GM12878 (cell line): ENCODE measurements around the gene HMMR. TPM values are rescaled to one million over a fixed set of nuclear protein-coding genes. Genes with fewer than 3 reads are reported as not detected.

Experiments used
- ATAC-seq: fragments of 200-7000 bp; cut with Tn5 transposase; 3 replicates; pipeline ENCODE4 v1.9.1; 2020; ENCODE audit warnings: mild to moderate bottlenecking, moderate library complexity
- BruUV-seq: library from RNA; stranded (reverse); fragments of 400-500 nt; replicated peaks from 2 replicates; lab custom pipeline; 2021; lab: Mats Ljungman, UMichigan
- CTCF ChIA-PET: fragments of 300-600 bp; sonication (Branson Sonifier 250); formaldehyde crosslinking; extraction: SDS; loops from one replicate; lab custom pipeline; 2021; ENCODE audit warnings: inconsistent platforms; lab: Yijun Ruan, JAX
- POLR2A ChIA-PET: fragments of 350-600 bp; formaldehyde crosslinking; extraction: SDS; loops from one replicate; lab custom pipeline; 2021; ENCODE audit warnings: inconsistent platforms; lab: Charles Lee
- RAD21 ChIA-PET: fragments of 300-600 bp; sonication (Branson Sonifier 250); formaldehyde crosslinking; loops from one replicate; lab custom pipeline; 2023; ENCODE audit warnings: antibody characterized with exemption; ENCODE audit not compliant: unreplicated experiment; lab: Charles Lee
- SMC1A ChIA-PET: fragments of 300-600 bp; sonication (Branson Sonifier 250); formaldehyde crosslinking; loops from one replicate; lab custom pipeline; 2023; ENCODE audit not compliant: unreplicated experiment, uncharacterized antibody; lab: Charles Lee
- DNase-seq: peaks from one replicate; pipeline ENCODE4 v3.0.0-alpha.2; 2011; ENCODE audit warnings: low read depth, low spot score
- FAIRE-seq: peaks from 3 replicates; lab custom pipeline; 2011; peaks lifted over from hg19 to GRCh38; lab: Jason Lieb, UNC
- H2AFZ ChIP-seq: 2 replicates; pipeline ENCODE4 v1.6.0; 2011; ENCODE audit warnings: low read depth, low read length, control low read depth; ENCODE audit not compliant: control insufficient read depth
- H3K27ac ChIP-seq: 2 replicates; pipeline ENCODE4 v1.5.1; 2011; ENCODE audit warnings: control low read depth; ENCODE audit not compliant: control insufficient read depth, insufficient read depth
- H3K27me3 ChIP-seq, 2 experiments: replicated peaks in 1 of 2; 2 replicates each; pipeline versions ENCODE4 v1.6.0 to v1.6.1; 2011; ENCODE audit warnings: low read length in 1 of 2; ENCODE audit not compliant: control insufficient read depth in 2 of 2, insufficient read depth in 2 of 2
- H3K36me3 ChIP-seq, 2 experiments: 2 replicates each; pipeline ENCODE4 v1.5.1; 2011; ENCODE audit warnings: low read length in 1 of 2; ENCODE audit not compliant: control insufficient read depth in 2 of 2, insufficient read depth in 2 of 2
- H3K4me1 ChIP-seq: 2 replicates; pipeline ENCODE4 v1.6.1; 2011; ENCODE audit warnings: mild to moderate bottlenecking, low read length, moderate library complexity, mixed read lengths; ENCODE audit not compliant: control insufficient read depth, insufficient read depth
- H3K4me2 ChIP-seq: 2 replicates; pipeline ENCODE4 v1.6.0; 2011; ENCODE audit warnings: control low read depth; ENCODE audit not compliant: control insufficient read depth, insufficient read depth
- H3K4me3 ChIP-seq: fragments of 200-600 bp; sonication (generic); 2 replicates; pipeline ENCODE4 v1.5.1; 2016
- H3K79me2 ChIP-seq: 2 replicates; pipeline ENCODE4 v1.6.0; 2011; ENCODE audit warnings: low read length; ENCODE audit not compliant: control insufficient read depth, insufficient read depth
- H3K9ac ChIP-seq: 2 replicates; pipeline ENCODE4 v1.8.0; 2011; ENCODE audit warnings: low read length, control low read depth, mixed read lengths; ENCODE audit not compliant: control insufficient read depth, insufficient read depth
- H3K9me3 ChIP-seq: replicated peaks from 3 replicates; pipeline ENCODE4 v1.5.1; 2011; ENCODE audit warnings: mild to moderate bottlenecking, low read length; ENCODE audit not compliant: control insufficient read depth, insufficient read depth
- H4K20me1 ChIP-seq: 2 replicates; pipeline ENCODE4 v1.6.0; 2011; ENCODE audit not compliant: control insufficient read depth, insufficient read depth
- CBX3 ChIP-seq: fragments of 200-600 bp; sonication (generic); IDR thresholded peaks from 2 replicates; pipeline ENCODE4 v1.6.1; 2016; ENCODE audit warnings: low read depth, borderline replicate concordance
- CHD1 ChIP-seq: IDR thresholded peaks from 2 replicates; pipeline ENCODE4 v1.6.1; 2012; ENCODE audit warnings: low read depth, low read length, improper control_type of control experiment
- CHD2 ChIP-seq: IDR thresholded peaks from 2 replicates; pipeline ENCODE4 v1.6.1; 2011; ENCODE audit warnings: low read depth, low read length, improper control_type of control experiment, borderline replicate concordance
- ESRRA ChIP-seq: IDR thresholded peaks from 2 replicates; pipeline ENCODE4 v1.6.1; 2012; ENCODE audit warnings: mild to moderate bottlenecking, low read length, improper control_type of control experiment
- GABPA ChIP-seq: IDR thresholded peaks from 2 replicates; pipeline ENCODE4 v1.6.1; 2014; ENCODE audit warnings: antibody characterized with exemption, low read depth, mild to moderate bottlenecking, inconsistent platforms
- MEF2A ChIP-seq: IDR thresholded peaks from 2 replicates; pipeline ENCODE4 v1.6.1; 2011; ENCODE audit warnings: low read depth, mild to moderate bottlenecking, low read length, moderate library complexity; ENCODE audit not compliant: insufficient read depth
- MXI1 ChIP-seq: fragments of 150-350 bp; IDR thresholded peaks from 2 replicates; pipeline ENCODE4 v1.6.1; 2011; ENCODE audit warnings: low read depth, mild to moderate bottlenecking, inconsistent platforms, low read length, improper control_type of control experiment
- NR2C1 ChIP-seq: fragments of 450-650 bp; IDR thresholded peaks from 2 replicates; pipeline ENCODE4 v1.6.1; 2017; ENCODE audit warnings: antibody characterized with exemption, mild to moderate bottlenecking, moderate library complexity
- SKIL ChIP-seq: fragments of 450-650 bp; IDR thresholded peaks from 2 replicates; pipeline ENCODE4 v1.6.1; 2017; ENCODE audit warnings: mild to moderate bottlenecking, low read depth, inconsistent platforms; ENCODE audit not compliant: poor library complexity, severe bottlenecking
- SUPT20H ChIP-seq: IDR thresholded peaks from 2 replicates; pipeline ENCODE4 v1.6.1; 2011; ENCODE audit warnings: low read depth, mild to moderate bottlenecking, low read length, moderate library complexity, borderline replicate concordance; ENCODE audit not compliant: control insufficient read depth
- ZNF592 ChIP-seq: fragments of 450-650 bp; IDR thresholded peaks from 2 replicates; pipeline ENCODE4 v1.6.1; 2017; ENCODE audit warnings: mild to moderate bottlenecking, moderate library complexity
- WGBS: methylation state at CpG from one replicate; pipeline ENCODE4 v1.1.6; 2016; ENCODE audit warnings: low lambda C conversion rate; ENCODE audit not compliant: insufficient replicate concordance, insufficient coverage; ENCODE audit errors: missing lambda C conversion rate; 5-methylcytosine and 5-hydroxymethylcytosine counted together
- in situ Hi-C: fragments of 300-500 bp; cut with MboI; formaldehyde crosslinking; loops from 9 replicates; pipeline ENCODE4 v1.14.3; 2018; ENCODE audit warnings: mixed read lengths
- intact Hi-C: fragments of 100-400 bp; cut with micrococcal nuclease; formaldehyde crosslinking; loops from one replicate; pipeline ENCODE4 v1.14.2; 2022; ENCODE audit not compliant: unreplicated experiment
- polyA plus RNA-seq, 11 experiments: library from polyadenylated mRNA; depleted of rRNA in 4 of 11; unstranded in 6 of 11; stranded (reverse) in 5 of 11; fragments of >200 nt; fragmentation: Nextera tagmentation in 4 of 11; fragmentation: Illumina TruSeq in 1 of 11; extraction: Ambion mirVana in 4 of 11; extraction: Trizol in 1 of 11; gene quantifications; 1 replicate in 1 of 11; 2 replicates in 10 of 11; pipeline versions ENCODE4 v1.2.1 to v1.2.3, GENCODE V29; 2011 to 2016; ENCODE audit warnings: inconsistent platforms in 2 of 11, missing spikeins in 2 of 11, low read depth in 1 of 11
- total RNA-seq, 4 experiments: library from RNA; depleted of rRNA in 3 of 4; stranded (reverse); fragments of >200 nt in 3 of 4; fragmentation: Illumina TruSeq in 1 of 4; extraction: Trizol in 1 of 4; gene quantifications; 2 replicates each; pipeline versions ENCODE4 v1.2.1 to v1.2.3, GENCODE V29; 2013 to 2021

The HMMR gene
- total and polyA plus RNA-seq, 10 of the 15 experiments (the other 5 are each of a cell fraction or from before 2014, with no cell fraction given), result 44.1 to 122 (median 64.2) TPM

GRCh38 chr5:163478126-163478981 lies 17.9 kb downstream of the HMMR start (continued):
- no peak for TF ChIP-seq CHD2

- no peaks in the 10 kb centered on the region for H4K20me1 ChIP-seq
- no TSS peak for BruUV-seq
- no peak for ATAC-seq
- no peaks in the 10 kb centered on the region for H3K27me3 ChIP-seq
- no peak overlapping the region for H3K4me3 ChIP-seq
- DNase-seq, result no peak
- no peak overlapping the region for H3K9ac ChIP-seq
- intact Hi-C loops, result no loop called here
- ChIA-PET POLR2A (interaction anchor here (1.6 to 3.3 kb wide), 2 partner anchors 11 to 18 kb away, joined by 5 to 9 read pairs; partner anchors contain the start of gene HMMR), RAD21 (no interaction called here), CTCF (no interaction called here), SMC1A (interaction anchor here (1.0 to 1.5 kb wide), 2 partner anchors 9 to 31 kb away, joined by 3 to 4 read pairs; no protein-coding TSS in a partner anchor)
- in situ Hi-C loops, result no loop called here
- TF ChIP-seq ZNF592 (no peak), CBX3 (no peak), SUPT20H (no peak), CHD1 (no peak), MXI1 (no peak), SKIL (no peak), NR2C1 (no peak), MEF2A (no peak), ESRRA (no peak), GABPA (no peak)
- no peak overlapping the region for H3K27ac ChIP-seq
- no peaks in the 10 kb centered on the region for H3K4me1 ChIP-seq
- no peaks in the 10 kb centered on the region for H3K79me2 ChIP-seq
- no peaks in the 10 kb centered on the region for H3K9me3 ChIP-seq
- no peak for FAIRE-seq
- H2AFZ ChIP-seq, result no peak overlapping the region
- H3K4me2 ChIP-seq, result no peak overlapping the region
- WGBS, result 100% methylated on average over 1 of the region's 1 CpG
- H3K36me3 ChIP-seq, result peaks cover 3 to 21% of the 10 kb centered on the region in 2 experiments
Measured at GRCh38 chr5:163478982-163479271, 18.5 kb downstream of the HMMR start.
